Chondrocyte (in vitro differentiated cells): ENCODE data around the gene PSMD10. TPM values are rescaled to one million over a fixed set of nuclear protein-coding genes. Genes with fewer than 3 reads are reported as not detected.

Experiments
- DNase-seq: peaks from one replicate; pipeline ENCODE4 v3.0.0; 2021; ENCODE audit warnings: mixed read lengths, low spot score
- H3K27ac Mint-ChIP-seq: one replicate; pipeline ENCODE4 v1.8.0; 2021; ENCODE audit warnings: mild to moderate bottlenecking, moderate library complexity, mixed read lengths; ENCODE audit not compliant: unreplicated experiment
- H3K27me3 Mint-ChIP-seq: 2 replicates; pipeline ENCODE4 v1.8.0; 2021; ENCODE audit warnings: low read depth, mixed read lengths
- H3K36me3 Mint-ChIP-seq: 2 replicates; pipeline ENCODE4 v1.8.0; 2021; ENCODE audit warnings: low read depth, mixed read lengths
- H3K4me1 Mint-ChIP-seq: 2 replicates; pipeline ENCODE4 v1.8.0; 2021; ENCODE audit warnings: low read depth, mild to moderate bottlenecking, mixed read lengths
- H3K4me3 Mint-ChIP-seq: one replicate; pipeline ENCODE4 v1.8.0; 2021; ENCODE audit warnings: mild to moderate bottlenecking, moderate library complexity, mixed read lengths; ENCODE audit not compliant: unreplicated experiment
- H3K9me3 Mint-ChIP-seq: 2 replicates; pipeline ENCODE4 v1.8.0; 2021; ENCODE audit warnings: low read depth, mixed read lengths
- CTCF ChIP-seq: fragments of 200-600 bp; sonication (generic); IDR thresholded peaks from 2 replicates; pipeline ENCODE4 v1.5.0; 2021; ENCODE audit warnings: antibody characterized with exemption, mild to moderate bottlenecking, moderate library complexity
- total RNA-seq: library from RNA; stranded (reverse); gene quantifications from 3 replicates; pipeline ENCODE4 v1.2.1, GENCODE V29; 2021

The PSMD10 gene
- total RNA-seq, 1 donor from 2014 or later: 66.1 TPM

- H3K27me3 Mint-ChIP-seq: no peaks in the 10 kb centered on the region
- H3K9me3 Mint-ChIP-seq: no peaks in the 10 kb centered on the region
- no peak for DNase-seq
- no peak overlapping the region for H3K27ac Mint-ChIP-seq
- peaks cover 29% of the 10 kb centered on the region for H3K4me1 Mint-ChIP-seq
- TF ChIP-seq CTCF: no peak
- peaks cover 2% of the 10 kb centered on the region for H3K36me3 Mint-ChIP-seq
- H3K4me3 Mint-ChIP-seq: no peak overlapping the region
These were observed 31.4 kb upstream of the PSMD10 start for GRCh38 chrX:108122748-108123147.

DNA sequence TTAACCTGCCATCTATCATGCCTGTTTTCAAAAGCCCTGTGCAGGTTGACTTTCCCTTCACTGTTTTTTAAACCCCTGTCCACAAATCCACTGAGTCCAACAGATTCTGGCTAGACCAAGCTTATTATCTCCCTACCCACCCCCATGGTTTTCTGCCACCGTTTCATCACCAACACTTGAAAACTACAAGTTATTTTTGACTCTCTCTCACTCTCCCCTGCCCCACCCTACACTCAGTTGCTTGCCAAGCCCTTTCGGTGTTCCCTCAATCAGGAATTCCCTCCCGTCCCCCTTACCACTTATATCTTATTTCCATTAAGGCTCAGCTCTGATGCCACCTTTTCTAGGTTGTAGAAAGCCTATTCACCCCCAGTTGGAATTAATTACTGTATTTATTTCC is 29.9 kb upstream of the PSMD10 start:
- Mint-ChIP-seq H3K4me1 (peaks cover 30% of the 10 kb centered on the region), H3K27me3 (no peaks in the 10 kb centered on the region), H3K36me3 (no peaks in the 10 kb centered on the region), H3K27ac (no peak overlapping the region), H3K9me3 (no peaks in the 10 kb centered on the region), H3K4me3 (no peak overlapping the region)
- DNase-seq: no peak
- no peak for TF ChIP-seq CTCF

DNA sequence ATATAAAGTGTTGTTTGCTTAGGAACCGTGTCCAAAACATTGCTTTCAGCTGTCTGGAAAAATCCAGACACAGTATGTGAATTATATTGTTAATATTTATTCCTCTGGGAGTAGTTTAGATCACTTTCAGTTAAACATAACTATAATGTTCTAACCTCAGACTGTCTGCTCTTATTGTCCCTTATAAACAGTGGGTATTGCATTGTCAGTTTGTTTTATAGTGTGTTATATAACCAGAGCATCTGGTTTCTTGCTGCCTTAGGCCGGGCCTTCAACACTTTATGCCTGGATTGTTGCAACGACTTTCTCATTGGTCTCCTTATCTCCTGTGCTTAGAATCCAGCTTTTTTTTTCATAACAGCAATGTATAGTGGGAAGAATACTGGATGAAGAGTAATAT is 26.6 kb upstream of the PSMD10 start:
- TF ChIP-seq CTCF: no peak
- Mint-ChIP-seq H3K27me3 (no peaks in the 10 kb centered on the region), H3K9me3 (peaks cover 3% of the 10 kb centered on the region), H3K27ac (no peak overlapping the region), H3K36me3 (no peaks in the 10 kb centered on the region), H3K4me3 (no peak overlapping the region), H3K4me1 (peaks cover 25% of the 10 kb centered on the region)
- no peak for DNase-seq

- no peak overlapping the region for H3K27ac Mint-ChIP-seq
- no peak for TF ChIP-seq CTCF
- H3K27me3 Mint-ChIP-seq: no peaks in the 10 kb centered on the region
- no peak for DNase-seq
- H3K9me3 Mint-ChIP-seq: peaks cover 6% of the 10 kb centered on the region
- H3K4me3 Mint-ChIP-seq: no peak overlapping the region
- H3K4me1 Mint-ChIP-seq: peaks cover 5% of the 10 kb centered on the region
- peaks cover 2% of the 10 kb centered on the region for H3K36me3 Mint-ChIP-seq
These were observed 23.2 kb upstream of the PSMD10 start for GRCh38 chrX:108114541-108114940.

DNA sequence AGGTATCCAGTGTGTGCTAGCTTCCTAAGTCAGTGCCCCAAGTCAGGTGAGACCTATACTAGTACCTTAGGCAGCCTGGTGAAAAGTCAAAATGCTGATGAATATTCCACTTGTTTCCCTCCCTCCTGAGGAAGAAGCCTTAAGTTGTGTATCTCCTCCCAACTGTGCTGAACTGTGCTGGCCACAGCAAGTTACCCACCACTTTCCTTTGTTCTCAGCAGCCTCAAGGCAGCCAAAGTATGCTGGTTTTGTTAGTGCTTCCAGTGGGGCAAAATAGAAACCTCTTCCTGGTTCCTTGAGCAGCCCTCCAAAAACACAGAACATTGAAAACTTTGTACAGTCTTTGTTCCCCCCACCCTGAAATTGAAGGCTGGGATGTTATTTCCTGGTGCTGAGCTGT is 14.1 kb upstream of the PSMD10 start:
- Mint-ChIP-seq H3K4me1 (no peaks in the 10 kb centered on the region), H3K4me3 (no peak overlapping the region), H3K27ac (no peak overlapping the region), H3K36me3 (peaks cover 4% of the 10 kb centered on the region), H3K9me3 (peaks cover 18% of the 10 kb centered on the region), H3K27me3 (no peaks in the 10 kb centered on the region)
- no peak for DNase-seq
- no peak for TF ChIP-seq CTCF
